Calu3 (cell line): Measurements from ENCODE around the gene BICRAL. TPM values are rescaled to one million over a fixed set of nuclear protein-coding genes. Genes with fewer than 3 reads are reported as not detected.

Experiments
- BruUV-seq: library from RNA; stranded (reverse); fragments of 400-500 nt; replicated peaks from 2 replicates; lab custom pipeline; 2021; lab: Mats Ljungman, UMichigan
- CTCF ChIA-PET: fragments of 300-600 bp; sonication (Branson Sonifier 250); formaldehyde crosslinking; loops from one replicate; lab custom pipeline; 2022; ENCODE audit warnings: antibody characterized with exemption; lab: Charles Lee
- DNase-seq: peaks from one replicate; pipeline ENCODE4 v3.0.0; 2022
- H3K27ac Mint-ChIP-seq: one replicate; pipeline ENCODE4 v1.8.0; 2022; ENCODE audit warnings: mixed read lengths; ENCODE audit not compliant: unreplicated experiment
- H3K27me3 Mint-ChIP-seq: one replicate; pipeline ENCODE4 v1.8.0; 2022; ENCODE audit warnings: mixed read lengths; ENCODE audit not compliant: unreplicated experiment
- H3K36me3 Mint-ChIP-seq: one replicate; pipeline ENCODE4 v1.8.0; 2022; ENCODE audit warnings: mild to moderate bottlenecking, moderate library complexity, mixed read lengths; ENCODE audit not compliant: insufficient read depth, unreplicated experiment
- H3K4me1 Mint-ChIP-seq: one replicate; pipeline ENCODE4 v1.8.0; 2022; ENCODE audit warnings: mild to moderate bottlenecking, low read depth, mixed read lengths; ENCODE audit not compliant: unreplicated experiment
- H3K4me3 Mint-ChIP-seq: one replicate; pipeline ENCODE4 v1.8.0; 2022; ENCODE audit warnings: mild to moderate bottlenecking, low read depth, moderate library complexity, mixed read lengths; ENCODE audit not compliant: unreplicated experiment
- H3K9me3 Mint-ChIP-seq: one replicate; pipeline ENCODE4 v1.8.0; 2022; ENCODE audit warnings: low read depth, mixed read lengths; ENCODE audit not compliant: unreplicated experiment
- CTCF ChIP-seq: fragments of 200-600 bp; IDR thresholded peaks from one replicate; pipeline ENCODE4 v1.8.0; 2022; ENCODE audit warnings: antibody characterized with exemption; ENCODE audit not compliant: unreplicated experiment
- intact Hi-C: fragments of 100-400 bp; cut with micrococcal nuclease; formaldehyde crosslinking; loops from one replicate; pipeline ENCODE4 v1.10.0; 2022; ENCODE audit not compliant: unreplicated experiment
- total RNA-seq: library from RNA; stranded (reverse); gene quantifications from 2 replicates; pipeline ENCODE4 v1.2.3, GENCODE V29; 2022

Gene BICRAL
- total RNA-seq, 1 experiment from 2014 or later = 19.2 TPM

GRCh38 chr6:42831237-42831636 lies 49.4 kb downstream of the BICRAL start:
- BruUV-seq = no TSS peak
- no peak for DNase-seq
- CTCF ChIA-PET = interaction anchor here (0.6 to 1.1 kb wide), 4 partner anchors 10 to 270 kb away, joined by 3 read pairs; no protein-coding TSS in a partner anchor
- Mint-ChIP-seq H3K9me3 (no peaks in the 10 kb centered on the region), H3K4me3 (no peak overlapping the region), H3K36me3 (peaks cover 14% of the 10 kb centered on the region), H3K27me3 (no peaks in the 10 kb centered on the region), H3K27ac (no peak overlapping the region), H3K4me1 (no peaks in the 10 kb centered on the region)
- TF ChIP-seq CTCF = no peak
- intact Hi-C loops = no loop called here

- no peak for TF ChIP-seq CTCF
- intact Hi-C loops = no loop called here
- Mint-ChIP-seq H3K27me3 (no peaks in the 10 kb centered on the region), H3K36me3 (peaks cover 5% of the 10 kb centered on the region), H3K4me1 (no peaks in the 10 kb centered on the region), H3K27ac (no peak overlapping the region), H3K4me3 (no peak overlapping the region), H3K9me3 (no peaks in the 10 kb centered on the region)
- no TSS peak for BruUV-seq
- CTCF ChIA-PET = no interaction called here
- no peak for DNase-seq
Measured at GRCh38 chr6:42834056-42834455, 52.2 kb downstream of the BICRAL start.

GRCh38 chr6:42841844-42842584 lies 60.2 kb downstream of the BICRAL start:
- BruUV-seq = no TSS peak
- CTCF ChIA-PET = interaction anchor here (0.6 kb wide), 2 partner anchors 33 to 470 kb away, joined by 3 read pairs; no protein-coding TSS in a partner anchor
- intact Hi-C loops = no loop called here
- H3K27me3 Mint-ChIP-seq = no peaks in the 10 kb centered on the region
- no peak overlapping the region for H3K4me3 Mint-ChIP-seq
- no peak overlapping the region for H3K27ac Mint-ChIP-seq
- TF ChIP-seq CTCF = no peak
- no peaks in the 10 kb centered on the region for H3K36me3 Mint-ChIP-seq
- DNase-seq = no peak
- H3K9me3 Mint-ChIP-seq = no peaks in the 10 kb centered on the region
- H3K4me1 Mint-ChIP-seq = no peaks in the 10 kb centered on the region

GRCh38 chr6:42845327-42845694 lies 63.5 kb downstream of the BICRAL start:
- H3K27ac Mint-ChIP-seq = no peak overlapping the region
- no peaks in the 10 kb centered on the region for H3K4me1 Mint-ChIP-seq
- no TSS peak for BruUV-seq
- no peaks in the 10 kb centered on the region for H3K27me3 Mint-ChIP-seq
- DNase-seq = no peak
- H3K9me3 Mint-ChIP-seq = no peaks in the 10 kb centered on the region
- CTCF ChIA-PET = no interaction called here
- no peak for TF ChIP-seq CTCF
- H3K4me3 Mint-ChIP-seq = no peak overlapping the region
- no peaks in the 10 kb centered on the region for H3K36me3 Mint-ChIP-seq
- intact Hi-C loops = no loop called here
